ENCODE measurements around the gene A2M.

- TF ChIP-seq CTCF (IDR thresholded peaks at IDR 0.05 in 8 of 11, conservative IDR thresholded peaks at IDR 0.05 in 3 of 11) = no peak
- no peak for TF ChIP-seq POLR2A (IDR thresholded peaks at IDR 0.05)
Observed at GRCh38 chr12:9124383-9125031, 8.8 kb upstream of the A2M start.

Data from spleen (tissue), 7 donors.